Measurements from ENCODE around the gene SCGB1D1. TPM values are rescaled to one million over a fixed set of nuclear protein-coding genes. Genes with fewer than 3 reads are reported as not detected.

The SCGB1D1 gene
- total and polyA plus RNA-seq, 10 of the 15 experiments (the other 5 are each of a cell fraction or from before 2014, with no cell fraction given), result not detected

DNA sequence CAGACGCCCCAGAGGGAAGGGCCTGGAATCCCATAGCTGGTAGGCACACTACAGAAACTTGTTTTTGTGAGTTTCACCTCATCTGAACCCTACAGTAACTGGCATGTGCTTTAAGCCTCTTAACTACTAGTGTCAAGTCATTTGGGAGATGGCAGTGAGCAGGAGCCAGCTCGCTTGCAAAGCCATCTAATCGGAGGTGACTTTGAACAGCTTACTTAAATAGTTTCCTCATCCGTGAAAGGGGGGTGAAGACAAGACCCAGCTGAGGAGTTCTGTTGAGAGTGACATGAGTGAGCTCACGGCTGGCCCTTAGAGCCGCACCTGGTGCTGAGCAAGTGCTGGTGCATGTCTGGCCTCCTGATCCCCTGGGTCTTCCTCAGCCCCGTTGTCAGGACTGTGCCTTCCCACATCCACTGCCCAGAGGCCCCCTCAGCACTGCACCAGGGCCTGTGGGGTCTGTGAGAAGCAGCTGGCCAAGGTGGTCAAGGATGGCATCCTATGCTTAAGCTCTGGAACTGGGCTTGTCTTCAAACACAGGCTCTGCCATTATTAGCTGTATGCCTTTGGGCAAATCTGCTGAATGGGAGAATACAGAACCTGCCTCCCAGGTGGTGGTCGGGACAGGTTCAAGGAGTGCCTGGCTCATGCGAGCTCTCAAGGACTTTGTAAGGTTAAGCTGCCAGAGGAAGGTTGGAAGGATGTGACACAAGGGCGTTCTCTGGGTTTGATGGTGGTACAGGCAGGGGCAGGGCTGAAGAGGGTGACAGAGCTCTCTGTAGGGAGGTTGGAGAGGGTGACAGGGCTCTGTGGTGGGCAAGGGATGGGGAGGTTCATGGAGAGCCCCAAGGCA, 38.9 kb upstream of the SCGB1D1 start:
- H3K36me3 ChIP-seq (ENCODE audit: control insufficient read depth in 2 of 2, insufficient read depth in 2 of 2, low read length in 1 of 2), result peaks cover 44 to 45% of the 10 kb centered on the region in 2 experiments
- ATAC-seq, result no peak

GRCh38 chr11:62151737-62152102, 38.3 kb upstream of the SCGB1D1 start:
- ChIA-PET POLR2A (interaction anchor here (0.6 kb wide), 1 partner anchor 1071 kb away, joined by 3 read pairs; no protein-coding TSS in a partner anchor), SMC1A (ENCODE audit: uncharacterized antibody, unreplicated experiment) (no interaction called here)
- BruUV-seq (replicated peaks), result no TSS peak

More for the DNA sequence above, 38.9 kb upstream of the SCGB1D1 start:
- Histone ChIP-seq H3K27ac (ENCODE audit: control insufficient read depth, insufficient read depth) (no peak overlapping the region), H4K20me1 (ENCODE audit: control insufficient read depth, insufficient read depth) (no peaks in the 10 kb centered on the region; the same call in 1 of the 2 replicates), H3K4me2 (ENCODE audit: control insufficient read depth, insufficient read depth) (no peak overlapping the region), H3K27me3 (replicated peaks in 1 of 2; ENCODE audit: control insufficient read depth in 2 of 2, insufficient read depth in 2 of 2, low read length in 1 of 2) (no peaks in the 10 kb centered on the region), H2AFZ (ENCODE audit: control insufficient read depth, low read depth, low read length) (no peak overlapping the region), H3K79me2 (ENCODE audit: control insufficient read depth, insufficient read depth, low read length) (no peaks in the 10 kb centered on the region), H3K9me3 (replicated peaks; ENCODE audit: control insufficient read depth, insufficient read depth, low read length) (no peaks in the 10 kb centered on the region), H3K4me1 (ENCODE audit: control insufficient read depth, insufficient read depth, low read length) (no peaks in the 10 kb centered on the region), H3K4me3 (no peak overlapping the region), H3K9ac (ENCODE audit: control insufficient read depth, insufficient read depth, low read length) (no peak overlapping the region)
- WGBS (ENCODE audit: insufficient coverage, insufficient replicate concordance, low lambda C conversion rate, missing lambda C conversion rate), result 85% methylated on average over 10 of the region's 10 CpGs
- no peak for TF ChIP-seq DPF2 (IDR thresholded peaks at IDR 0.05)
- CTCF ChIA-PET, result interaction anchor here (0.9 to 1.3 kb wide), 2 partner anchors 21 to 159 kb away, joined by 3 to 4 read pairs; no protein-coding TSS in a partner anchor
- no TSS peak for BruUV-seq (replicated peaks)
- RAD21 ChIA-PET (ENCODE audit: unreplicated experiment), result no interaction called here
- SMC1A ChIA-PET (ENCODE audit: uncharacterized antibody, unreplicated experiment), result no interaction called here
- intact Hi-C loops (cut with micrococcal nuclease; ENCODE audit: unreplicated experiment), result no loop called here
- no peak for FAIRE-seq
- DNase-seq (ENCODE audit: low read depth, low spot score), result no peak
- in situ Hi-C loops (cut with MboI), result no loop called here
- POLR2A ChIA-PET, result interaction anchor here (0.5 to 0.6 kb wide), 2 partner anchors 408 to 1071 kb away, joined by 3 read pairs; no protein-coding TSS in a partner anchor

More at GRCh38 chr11:62151737-62152102, 38.3 kb upstream of the SCGB1D1 start:
- Histone ChIP-seq H3K36me3 (ENCODE audit: control insufficient read depth in 2 of 2, insufficient read depth in 2 of 2, low read length in 1 of 2) (peaks cover 40 to 43% of the 10 kb centered on the region in 2 experiments), H4K20me1 (ENCODE audit: control insufficient read depth, insufficient read depth) (no peaks in the 10 kb centered on the region; the same call in 1 of the 2 replicates), H3K79me2 (ENCODE audit: control insufficient read depth, insufficient read depth, low read length) (no peaks in the 10 kb centered on the region), H3K4me1 (ENCODE audit: control insufficient read depth, insufficient read depth, low read length) (no peaks in the 10 kb centered on the region), H3K4me2 (ENCODE audit: control insufficient read depth, insufficient read depth) (no peak overlapping the region), H3K27me3 (replicated peaks in 1 of 2; ENCODE audit: control insufficient read depth in 2 of 2, insufficient read depth in 2 of 2, low read length in 1 of 2) (no peaks in the 10 kb centered on the region), H3K4me3 (no peak overlapping the region), H3K27ac (ENCODE audit: control insufficient read depth, insufficient read depth) (no peak overlapping the region), H3K9me3 (replicated peaks; ENCODE audit: control insufficient read depth, insufficient read depth, low read length) (no peaks in the 10 kb centered on the region), H2AFZ (ENCODE audit: control insufficient read depth, low read depth, low read length) (no peak overlapping the region), H3K9ac (ENCODE audit: control insufficient read depth, insufficient read depth, low read length) (no peak overlapping the region)
- ATAC-seq, result no peak
- intact Hi-C loops (cut with micrococcal nuclease; ENCODE audit: unreplicated experiment), result no loop called here
- in situ Hi-C loops (cut with MboI), result no loop called here
- WGBS (ENCODE audit: insufficient coverage, insufficient replicate concordance, low lambda C conversion rate, missing lambda C conversion rate), result 92% methylated on average over 9 of the region's 9 CpGs
- TF ChIP-seq SP1 (IDR thresholded peaks at IDR 0.05; ENCODE audit: low read depth, low read length) (no peak), SIN3A (IDR thresholded peaks at IDR 0.05; ENCODE audit: low read depth, low read length) (no peak), EP300 (IDR thresholded peaks at IDR 0.05; ENCODE audit: borderline replicate concordance in 1 of 2, control insufficient read depth in 1 of 2, low read depth in 2 of 2, low read length in 2 of 2) (no peak), RCOR1 (conservative IDR thresholded peaks at IDR 0.05; ENCODE audit: low read depth, low read length) (no peak), HSF1 (IDR thresholded peaks at IDR 0.05; ENCODE audit: low read depth, low read length) (no peak), TBL1XR1 (IDR thresholded peaks at IDR 0.05; ENCODE audit: low read depth, low read length) (no peak), MYB (IDR thresholded peaks at IDR 0.05; ENCODE audit: borderline replicate concordance, low read depth, low read length) (no peak)
- RAD21 ChIA-PET (ENCODE audit: unreplicated experiment), result no interaction called here
- DNase-seq (ENCODE audit: low read depth, low spot score), result no peak
- FAIRE-seq, result no peak
- CTCF ChIA-PET, result interaction anchor here (1.3 kb wide), 1 partner anchor 159 kb away, joined by 3 read pairs; no protein-coding TSS in a partner anchor

Data from GM12878 (cell line).